HG03039 (cell line): ENCODE measurements around the gene RXRA.

Source experiments
- ATAC-seq: cut with Tn5 transposase; IDR thresholded peaks from one replicate; pipeline ENCODE4 v1.9.1; 2021; ENCODE audit warnings: mild to moderate bottlenecking, moderate library complexity; ENCODE audit not compliant: unreplicated experiment

Gene RXRA

GRCh38 chr9:134459573-134459972 lies 133.3 kb downstream of the RXRA start:
- ATAC-seq: no peak

GRCh38 chr9:134460206-134460605 lies 134.0 kb downstream of the RXRA start:
- ATAC-seq: no peak

GRCh38 chr9:134460896-134461295 lies 134.6 kb downstream of the RXRA start:
- ATAC-seq: no peak

- ATAC-seq: no peak
Measured at GRCh38 chr9:134461426-134461982, 135.2 kb downstream of the RXRA start.

- ATAC-seq: no peak
Measured at GRCh38 chr9:134462318-134462717, 136.1 kb downstream of the RXRA start.

GRCh38 chr9:134463280-134463679 lies 137.0 kb downstream of the RXRA start:
- no peak for ATAC-seq

- no peak for ATAC-seq
Measured at GRCh38 chr9:134466869-134467616, 140.8 kb downstream of the RXRA start.

GRCh38 chr9:134468358-134468757 lies 142.1 kb downstream of the RXRA start:
- no peak for ATAC-seq

GRCh38 chr9:134469041-134469875 lies 143.0 kb downstream of the RXRA start:
- ATAC-seq: no peak

- no peak for ATAC-seq
Measured at GRCh38 chr9:134472256-134472655, 146.0 kb downstream of the RXRA start.

GRCh38 chr9:134473141-134474054 lies 147.1 kb downstream of the RXRA start:
- ATAC-seq: no peak

GRCh38 chr9:134474055-134474370 lies 147.8 kb downstream of the RXRA start:
- no peak for ATAC-seq

- ATAC-seq: no peak
Measured at GRCh38 chr9:134475011-134475790, 148.9 kb downstream of the RXRA start.

GRCh38 chr9:134476272-134476941 lies 150.2 kb downstream of the RXRA start:
- ATAC-seq: no peak

- no peak for ATAC-seq
Measured at GRCh38 chr9:134476942-134477335, 150.7 kb downstream of the RXRA start.

GRCh38 chr9:134477342-134477925 lies 151.2 kb downstream of the RXRA start:
- ATAC-seq: no peak

GRCh38 chr9:134477927-134478326 lies 151.7 kb downstream of the RXRA start:
- ATAC-seq: no peak

- no peak for ATAC-seq
Measured at GRCh38 chr9:134481762-134482161, 155.5 kb downstream of the RXRA start.

- ATAC-seq: no peak
Measured at GRCh38 chr9:134482226-134482625, 156.0 kb downstream of the RXRA start.
